ENCODE measurements around the gene SLC25A21. TPM values are rescaled to one million over a fixed set of nuclear protein-coding genes. Genes with fewer than 3 reads are reported as not detected.

SLC25A21 gene
- polyA plus RNA-seq, 1 experiment = 0.50 TPM

DNA sequence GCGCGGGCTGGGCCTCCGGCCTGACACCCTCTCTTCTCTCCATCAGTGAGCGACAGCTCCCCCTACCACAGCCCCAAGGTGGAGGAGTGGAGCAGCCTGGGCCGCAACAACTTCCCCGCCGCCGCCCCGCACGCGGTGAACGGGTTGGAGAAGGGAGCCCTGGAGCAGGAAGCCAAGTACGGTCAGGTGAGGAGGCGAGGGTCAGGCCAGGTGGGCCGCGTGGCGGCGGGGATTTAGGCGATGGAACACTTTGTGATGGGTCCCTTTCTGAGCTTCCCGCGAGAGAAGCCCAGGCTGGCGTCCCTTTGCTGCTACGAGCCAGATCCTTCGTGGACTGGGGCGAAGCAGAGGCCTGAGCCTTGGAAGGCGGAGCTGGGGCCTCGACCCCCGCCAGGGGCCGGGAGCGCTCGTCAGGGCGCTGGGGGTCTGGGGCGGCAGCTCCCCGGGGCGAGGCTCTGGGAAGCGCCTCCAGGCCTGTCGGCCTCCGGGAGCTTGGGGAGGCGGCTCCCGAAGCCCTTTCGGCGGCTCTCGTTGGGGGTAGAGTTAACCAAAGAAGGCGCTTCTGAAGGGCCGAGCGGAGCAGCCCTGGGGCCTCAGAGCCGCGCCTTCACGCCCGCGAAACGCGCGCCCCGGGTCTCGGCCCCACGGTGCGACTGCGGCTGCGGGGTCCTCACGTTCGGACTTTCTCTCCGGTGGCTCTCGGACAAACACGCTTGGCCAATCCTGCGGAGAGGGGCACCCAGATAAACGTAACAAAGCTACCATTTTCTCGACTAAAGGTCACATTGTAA lies 505.8 kb downstream of the SLC25A21 start:
- H3K36me3 ChIP-seq (ENCODE audit: control insufficient read depth, insufficient read depth, low read length) = no peaks in the 10 kb centered on the region
- ChIA-PET POLR2A (no interaction called here), CTCF (interaction anchor here (0.6 kb wide), 1 partner anchor 263 kb away, joined by 3 read pairs; no protein-coding TSS in a partner anchor)
- peaks cover 41% of the 10 kb centered on the region for H3K27me3 ChIP-seq (ENCODE audit: control insufficient read depth, insufficient read depth, low read length)
- TF ChIP-seq, protein P1, sequence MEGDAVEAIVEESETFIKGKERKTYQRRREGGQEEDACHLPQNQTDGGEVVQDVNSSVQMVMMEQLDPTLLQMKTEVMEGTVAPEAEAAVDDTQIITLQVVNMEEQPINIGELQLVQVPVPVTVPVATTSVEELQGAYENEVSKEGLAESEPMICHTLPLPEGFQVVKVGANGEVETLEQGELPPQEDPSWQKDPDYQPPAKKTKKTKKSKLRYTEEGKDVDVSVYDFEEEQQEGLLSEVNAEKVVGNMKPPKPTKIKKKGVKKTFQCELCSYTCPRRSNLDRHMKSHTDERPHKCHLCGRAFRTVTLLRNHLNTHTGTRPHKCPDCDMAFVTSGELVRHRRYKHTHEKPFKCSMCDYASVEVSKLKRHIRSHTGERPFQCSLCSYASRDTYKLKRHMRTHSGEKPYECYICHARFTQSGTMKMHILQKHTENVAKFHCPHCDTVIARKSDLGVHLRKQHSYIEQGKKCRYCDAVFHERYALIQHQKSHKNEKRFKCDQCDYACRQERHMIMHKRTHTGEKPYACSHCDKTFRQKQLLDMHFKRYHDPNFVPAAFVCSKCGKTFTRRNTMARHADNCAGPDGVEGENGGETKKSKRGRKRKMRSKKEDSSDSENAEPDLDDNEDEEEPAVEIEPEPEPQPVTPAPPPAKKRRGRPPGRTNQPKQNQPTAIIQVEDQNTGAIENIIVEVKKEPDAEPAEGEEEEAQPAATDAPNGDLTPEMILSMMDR (IDR thresholded peaks at IDR 0.05; ENCODE audit: insufficient read depth, low read depth, low read length) = no peak
- no peak for DNase-seq (ENCODE audit: low read depth)
- H3K4me3 ChIP-seq (ENCODE audit: low read depth, low read length) = no peak overlapping the region

DNA sequence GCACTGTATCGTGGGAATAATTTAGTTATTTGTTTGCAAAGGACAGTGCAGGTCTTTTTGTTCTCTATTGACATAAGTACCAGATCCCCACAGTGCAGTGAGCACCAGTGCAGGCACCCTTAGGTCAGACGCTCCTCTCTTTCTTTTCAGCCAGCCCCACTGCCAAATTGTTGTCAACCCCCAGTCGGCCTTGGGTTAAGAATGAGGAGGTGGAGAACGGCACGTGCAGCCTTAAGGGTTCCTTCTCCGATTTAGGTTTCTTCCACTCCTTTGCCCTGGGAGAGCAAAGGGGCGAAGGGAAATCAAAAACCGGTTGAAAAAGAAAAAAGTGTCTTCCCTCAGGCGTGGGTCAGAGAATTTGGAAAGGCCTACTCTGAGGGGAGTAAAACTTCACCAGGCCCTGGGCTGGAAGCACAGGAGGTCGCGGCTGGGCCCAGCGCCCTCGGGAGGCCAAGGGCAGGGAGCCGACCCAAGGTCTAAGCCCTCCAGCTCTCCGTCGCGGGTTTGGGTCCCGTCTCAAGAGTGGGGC lies 506.5 kb downstream of the SLC25A21 start:
- ChIA-PET CTCF (interaction anchor here (0.6 kb wide), 1 partner anchor 264 kb away, joined by 3 read pairs; no protein-coding TSS in a partner anchor), POLR2A (no interaction called here)
- H3K27me3 ChIP-seq (ENCODE audit: control insufficient read depth, insufficient read depth, low read length) = peaks cover 48% of the 10 kb centered on the region

DNA sequence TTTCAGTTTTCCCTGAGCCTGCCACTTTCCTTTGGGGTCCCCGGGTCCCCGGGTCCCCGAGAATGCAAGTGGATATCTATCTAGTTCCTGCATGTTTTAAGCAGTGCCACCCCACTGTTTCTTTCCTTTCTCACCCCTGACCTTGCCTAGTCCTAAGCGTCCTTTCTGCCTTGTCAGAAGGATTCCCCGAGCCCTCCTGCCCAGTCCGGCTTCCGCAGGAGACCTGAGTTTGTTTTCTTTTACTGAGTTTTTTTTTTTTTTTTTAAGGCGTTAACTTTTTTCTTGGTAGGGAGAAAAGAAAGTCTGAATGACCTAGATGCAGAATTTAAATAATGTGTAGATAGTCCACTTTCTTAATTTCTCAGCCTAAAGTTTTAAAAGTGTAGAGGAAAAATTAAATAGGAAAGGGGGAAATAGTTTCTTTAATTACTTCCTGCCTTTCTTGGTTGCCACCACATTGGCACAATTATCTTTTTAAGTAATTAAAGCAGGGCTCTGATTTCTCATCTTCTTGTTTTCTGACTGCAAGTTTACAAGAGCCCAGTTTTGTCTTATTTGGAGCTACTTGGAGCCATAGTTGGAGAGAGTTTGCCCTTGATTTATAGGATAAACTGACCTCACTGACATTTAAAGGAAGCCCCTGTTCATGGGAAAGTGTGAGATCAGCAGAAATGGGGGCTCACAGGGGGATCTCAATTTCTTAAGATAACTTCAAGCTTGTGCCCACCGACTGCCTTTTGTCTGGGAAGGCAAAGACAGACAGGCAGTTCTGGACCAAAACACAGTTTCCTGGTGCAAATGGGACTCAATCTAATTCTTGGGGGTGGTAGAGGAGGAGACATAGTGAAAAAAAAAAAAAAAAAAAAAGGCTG lies 507.8 kb downstream of the SLC25A21 start:
- Histone ChIP-seq H3K36me3 (ENCODE audit: control insufficient read depth, insufficient read depth, low read length) (no peaks in the 10 kb centered on the region), H3K27me3 (ENCODE audit: control insufficient read depth, insufficient read depth, low read length) (peaks cover 55% of the 10 kb centered on the region), H3K4me3 (ENCODE audit: low read depth, low read length) (no peak overlapping the region)
- TF ChIP-seq, protein P1 (IDR thresholded peaks at IDR 0.05; ENCODE audit: insufficient read depth, low read depth, low read length) = no peak
- ChIA-PET POLR2A (no interaction called here), CTCF (no interaction called here)
- no peak for DNase-seq (ENCODE audit: low read depth)

More for the DNA sequence above, 506.5 kb downstream of the SLC25A21 start:
- Histone ChIP-seq H3K36me3 (ENCODE audit: control insufficient read depth, insufficient read depth, low read length) (no peaks in the 10 kb centered on the region), H3K4me3 (ENCODE audit: low read depth, low read length) (no peak overlapping the region)
- DNase-seq (ENCODE audit: low read depth) = no peak
- TF ChIP-seq, protein P1 (IDR thresholded peaks at IDR 0.05; ENCODE audit: insufficient read depth, low read depth, low read length) = no peak

DNA sequence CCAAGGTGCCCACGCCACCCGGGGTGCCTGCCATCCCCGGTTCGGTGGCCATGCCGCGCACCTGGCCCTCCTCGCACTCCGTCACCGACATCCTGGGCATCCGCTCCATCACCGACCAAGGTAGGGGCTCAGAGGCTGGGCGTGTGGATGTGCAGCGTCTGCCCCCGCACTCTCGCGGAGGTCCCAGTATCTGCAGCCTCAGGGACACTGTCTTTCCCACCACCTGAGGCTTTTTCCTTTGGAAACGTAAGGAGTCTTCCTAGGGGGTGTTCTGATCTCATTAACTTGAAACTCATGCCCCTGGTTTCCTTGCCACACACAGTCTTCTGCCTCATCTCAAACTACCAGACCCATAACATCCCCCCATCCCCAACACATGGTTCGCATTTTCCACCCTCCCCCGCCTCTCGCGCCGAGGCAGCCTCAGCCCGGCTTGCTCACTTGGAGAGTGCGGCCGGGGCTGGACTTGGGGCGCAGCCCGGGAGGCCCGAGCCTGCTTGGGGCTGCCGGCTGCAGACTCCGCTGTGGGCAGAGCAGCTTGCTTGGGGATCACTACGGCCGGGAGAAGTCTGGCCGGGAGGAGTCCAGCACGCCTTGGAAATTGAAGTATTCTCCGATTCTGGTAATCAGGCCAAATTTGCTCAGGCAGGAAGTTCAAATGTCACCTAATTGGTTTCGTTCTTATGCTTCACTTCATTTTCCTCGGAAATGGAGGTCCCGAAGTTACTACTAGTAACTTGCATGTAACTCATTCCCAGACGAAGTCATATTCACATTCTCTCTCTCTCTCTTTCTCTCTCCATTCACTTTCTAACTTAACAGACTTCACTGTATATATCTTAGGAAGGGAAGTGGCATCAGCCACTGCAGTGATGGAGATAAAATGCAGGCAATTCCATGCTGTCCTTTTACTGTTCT lies 508.7 kb downstream of the SLC25A21 start:
- Histone ChIP-seq H3K27me3 (ENCODE audit: control insufficient read depth, insufficient read depth, low read length) (peaks cover 63% of the 10 kb centered on the region), H3K4me3 (ENCODE audit: low read depth, low read length) (no peak overlapping the region), H3K36me3 (ENCODE audit: control insufficient read depth, insufficient read depth, low read length) (no peaks in the 10 kb centered on the region)
- no peak for DNase-seq (ENCODE audit: low read depth)
- ChIA-PET POLR2A (no interaction called here), CTCF (interaction anchor here (1.0 kb wide), 1 partner anchor 13 kb away, joined by 3 read pairs; no protein-coding TSS in a partner anchor)
- TF ChIP-seq, protein P1 (IDR thresholded peaks at IDR 0.05; ENCODE audit: insufficient read depth, low read depth, low read length) = no peak
